Adipocyte (in vitro differentiated cells): ENCODE data around the gene DCLK2.

Experiments used
- DNase-seq: peaks from one replicate; pipeline ENCODE4 v3.0.0-alpha.2; 2015; ENCODE audit warnings: low read depth
- H3K27me3 ChIP-seq: replicated peaks from 2 replicates; pipeline ENCODE4 v1.7.0; 2013; ENCODE audit warnings: mild to moderate bottlenecking, low read length, moderate library complexity; ENCODE audit not compliant: control insufficient read depth, insufficient read depth
- H3K36me3 ChIP-seq: 2 replicates; pipeline ENCODE4 v1.7.0; 2013; ENCODE audit warnings: low read length, mild to moderate bottlenecking, moderate library complexity; ENCODE audit not compliant: control insufficient read depth, insufficient read depth, severe bottlenecking
- H3K4me1 ChIP-seq: 2 replicates; pipeline ENCODE4 v1.7.0; 2013; ENCODE audit warnings: mild to moderate bottlenecking, low read length, moderate library complexity; ENCODE audit not compliant: control insufficient read depth, insufficient read depth
- H3K4me3 ChIP-seq: 2 replicates; pipeline ENCODE4 v1.7.0; 2013; ENCODE audit warnings: mild to moderate bottlenecking, low read length, moderate library complexity
- H3K9ac ChIP-seq: 2 replicates; pipeline ENCODE4 v1.7.0; 2013; ENCODE audit warnings: mild to moderate bottlenecking, low read length, moderate library complexity
- H3K9me3 ChIP-seq: 2 replicates; pipeline ENCODE4 v1.7.0; 2013; ENCODE audit warnings: mild to moderate bottlenecking, low read length, moderate library complexity; ENCODE audit not compliant: control insufficient read depth

Gene DCLK2

GRCh38 chr4:150243932-150244331 lies 165.7 kb downstream of the DCLK2 start:
- no peaks in the 10 kb centered on the region for H3K4me1 ChIP-seq
- H3K36me3 ChIP-seq = no peaks in the 10 kb centered on the region

GRCh38 chr4:150244600-150244999 lies 166.4 kb downstream of the DCLK2 start:
- Histone ChIP-seq H3K9me3 (no peaks in the 10 kb centered on the region), H3K9ac (no peak overlapping the region), H3K4me1 (no peaks in the 10 kb centered on the region), H3K27me3 (no peaks in the 10 kb centered on the region), H3K4me3 (no peak overlapping the region), H3K36me3 (no peaks in the 10 kb centered on the region)
- DNase-seq = peak; percentile 60

More at GRCh38 chr4:150243932-150244331, 165.7 kb downstream of the DCLK2 start:
- Histone ChIP-seq H3K4me3 (no peak overlapping the region), H3K9me3 (no peaks in the 10 kb centered on the region), H3K27me3 (no peaks in the 10 kb centered on the region), H3K9ac (no peak overlapping the region)
- DNase-seq = no peak

GRCh38 chr4:150247184-150247583 lies 168.9 kb downstream of the DCLK2 start:
- H3K36me3 ChIP-seq = no peaks in the 10 kb centered on the region

GRCh38 chr4:150248181-150248580 lies 169.9 kb downstream of the DCLK2 start:
- Histone ChIP-seq H3K4me3 (no peak overlapping the region), H3K36me3 (no peaks in the 10 kb centered on the region), H3K4me1 (no peaks in the 10 kb centered on the region), H3K27me3 (no peaks in the 10 kb centered on the region), H3K9ac (no peak overlapping the region), H3K9me3 (no peaks in the 10 kb centered on the region)
- no peak for DNase-seq

More at GRCh38 chr4:150247184-150247583, 168.9 kb downstream of the DCLK2 start:
- H3K9me3 ChIP-seq = no peaks in the 10 kb centered on the region
- DNase-seq = no peak
- no peak overlapping the region for H3K9ac ChIP-seq
- H3K27me3 ChIP-seq = no peaks in the 10 kb centered on the region
- no peak overlapping the region for H3K4me3 ChIP-seq
- H3K4me1 ChIP-seq = no peaks in the 10 kb centered on the region

- Histone ChIP-seq H3K4me1 (no peaks in the 10 kb centered on the region), H3K4me3 (no peak overlapping the region), H3K36me3 (peaks cover 6% of the 10 kb centered on the region), H3K27me3 (no peaks in the 10 kb centered on the region), H3K9ac (no peak overlapping the region), H3K9me3 (peaks cover 3% of the 10 kb centered on the region)
- no peak for DNase-seq
Observed at GRCh38 chr4:150250293-150250997, 172.2 kb downstream of the DCLK2 start.

GRCh38 chr4:150250998-150251651 lies 172.9 kb downstream of the DCLK2 start:
- Histone ChIP-seq H3K4me1 (no peaks in the 10 kb centered on the region), H3K9ac (no peak overlapping the region), H3K4me3 (no peak overlapping the region), H3K27me3 (no peaks in the 10 kb centered on the region), H3K9me3 (peaks cover 3% of the 10 kb centered on the region), H3K36me3 (peaks cover 6% of the 10 kb centered on the region)
- no peak for DNase-seq

- Histone ChIP-seq H3K4me1 (no peaks in the 10 kb centered on the region), H3K27me3 (no peaks in the 10 kb centered on the region), H3K9me3 (peaks cover 3% of the 10 kb centered on the region), H3K9ac (no peak overlapping the region), H3K4me3 (no peak overlapping the region), H3K36me3 (peaks cover 6% of the 10 kb centered on the region)
- no peak for DNase-seq
Observed at GRCh38 chr4:150251752-150252190, 173.5 kb downstream of the DCLK2 start.

GRCh38 chr4:150252306-150252705 lies 174.1 kb downstream of the DCLK2 start:
- no peak for DNase-seq

GRCh38 chr4:150252741-150253140 lies 174.5 kb downstream of the DCLK2 start:
- Histone ChIP-seq H3K36me3 (peaks cover 9% of the 10 kb centered on the region), H3K4me1 (no peaks in the 10 kb centered on the region), H3K9ac (no peak overlapping the region), H3K27me3 (no peaks in the 10 kb centered on the region), H3K4me3 (no peak overlapping the region), H3K9me3 (peaks cover 3% of the 10 kb centered on the region)
- no peak for DNase-seq

More at GRCh38 chr4:150252306-150252705, 174.1 kb downstream of the DCLK2 start:
- Histone ChIP-seq H3K9ac (no peak overlapping the region), H3K4me3 (no peak overlapping the region), H3K4me1 (no peaks in the 10 kb centered on the region), H3K36me3 (peaks cover 7% of the 10 kb centered on the region), H3K9me3 (peaks cover 3% of the 10 kb centered on the region), H3K27me3 (no peaks in the 10 kb centered on the region)

GRCh38 chr4:150253416-150253815 lies 175.2 kb downstream of the DCLK2 start:
- Histone ChIP-seq H3K4me1 (no peaks in the 10 kb centered on the region), H3K27me3 (no peaks in the 10 kb centered on the region), H3K4me3 (no peak overlapping the region), H3K9ac (no peak overlapping the region), H3K36me3 (peaks cover 9% of the 10 kb centered on the region), H3K9me3 (peaks cover 3% of the 10 kb centered on the region)
- DNase-seq = no peak

- Histone ChIP-seq H3K9me3 (peaks cover 3% of the 10 kb centered on the region), H3K36me3 (peaks cover 9% of the 10 kb centered on the region), H3K27me3 (no peaks in the 10 kb centered on the region), H3K4me3 (no peak overlapping the region), H3K4me1 (no peaks in the 10 kb centered on the region), H3K9ac (no peak overlapping the region)
- DNase-seq = no peak
Observed at GRCh38 chr4:150253965-150254630, 175.9 kb downstream of the DCLK2 start.
